Transverse colon (tissue), 3 donors: ENCODE results near the gene PHACTR4.

Experiments used
- POLR2A ChIP-seq: fragments of 450-650 bp; IDR thresholded peaks from one replicate; pipeline ENCODE4 v1.6.1; 2016; ENCODE audit warnings: antibody characterized with exemption, mild to moderate bottlenecking, moderate library complexity
- POLR2AphosphoS5 ChIP-seq, 3 donors: sonication (generic); formaldehyde crosslinking; IDR thresholded peaks; one replicate each; pipeline ENCODE4 v1.6.1; 2016; ENCODE audit warnings: antibody characterized with exemption in 3 of 3

- TF ChIP-seq POLR2AphosphoS5 (IDR thresholded peaks at IDR 0.05) = no peak
- no peak for TF ChIP-seq POLR2A
Measured at GRCh38 chr1:28470146-28470545, 100.6 kb downstream of the PHACTR4 start.
